ENCODE data around the gene LIPK. TPM values are rescaled to one million over a fixed set of nuclear protein-coding genes. Genes with fewer than 3 reads are reported as not detected.

Gene LIPK
- total and polyA plus RNA-seq, 2 of the 8 experiments (the other 6 are each of a cell fraction or from before 2014, with no cell fraction given), result not detected

DNA sequence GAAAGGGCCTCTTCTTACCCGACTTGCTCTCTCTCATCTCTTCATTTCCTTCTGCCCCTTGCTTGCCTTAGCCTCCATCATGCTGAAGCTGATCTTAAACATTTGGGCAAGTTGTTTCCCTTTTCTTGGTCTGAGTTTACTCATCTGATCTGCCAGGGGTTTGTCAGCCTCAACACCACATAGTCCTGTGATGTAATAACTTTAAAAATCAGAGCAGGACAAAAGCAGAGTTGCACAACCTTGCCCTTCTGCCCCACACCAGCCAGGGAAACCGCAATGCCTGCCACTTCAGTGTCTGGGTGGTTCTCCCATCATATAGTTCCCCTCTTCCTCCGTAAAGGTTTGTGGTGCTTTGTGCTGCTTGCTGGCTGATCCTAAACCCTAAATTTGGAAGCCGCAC is 86.6 kb downstream of the LIPK start:
- DNase-seq (ENCODE audit: low read depth in 1 of 2, low spot score in 2 of 2) (no peak), FAIRE-seq (no peak)
- Histone ChIP-seq H4K91ac (replicated peaks; ENCODE audit: insufficient read length, low read length) (no peak overlapping the region), H3K23me2 (ENCODE audit: low read depth, low read length) (no peaks in the 10 kb centered on the region), H2BK20ac (ENCODE audit: low read length) (no peak overlapping the region), H4K5ac (ENCODE audit: insufficient read length, low read depth, low read length) (no peak overlapping the region), H3K4ac (replicated peaks; ENCODE audit: insufficient read length, low read depth, low read length) (no peak overlapping the region), H3K79me1 (ENCODE audit: low read depth, low read length) (no peaks in the 10 kb centered on the region), H3K4me3 (ENCODE audit: extremely low read depth in 1 of 4, insufficient read depth in 2 of 4, low read depth in 3 of 4, low read length in 4 of 4) (no peak overlapping the region), H2BK120ac (replicated peaks; ENCODE audit: low read depth, low read length) (no peak overlapping the region), H3K9ac (replicated peaks in 1 of 4; ENCODE audit: extremely low read depth in 1 of 4, low read depth in 3 of 4, low read length in 3 of 4) (no peak overlapping the region), H3K27me3 (replicated peaks in 1 of 4; ENCODE audit: control insufficient read depth in 3 of 4, extremely low read depth in 1 of 4, insufficient read depth in 3 of 4, low read length in 3 of 4) (no peaks in the 10 kb centered on the region), H3K36me3 (ENCODE audit: control insufficient read depth in 2 of 4, insufficient read depth in 4 of 4, low read length in 3 of 4) (no peaks in the 10 kb centered on the region), H3K4me2 (ENCODE audit: insufficient read depth in 1 of 2, low read depth in 2 of 2, low read length in 2 of 2) (no peak overlapping the region), H3K27ac (ENCODE audit: low read depth, low read length) (no peak overlapping the region), H3K14ac (ENCODE audit: insufficient read length) (no peak overlapping the region), H2AFZ (ENCODE audit: low read length) (no peak overlapping the region; the same call in 1 of the 2 replicates), H3K18ac (ENCODE audit: extremely low read depth, low read length) (no peak overlapping the region), H2BK15ac (ENCODE audit: low read length) (no peak overlapping the region), H4K8ac (ENCODE audit: extremely low read depth, insufficient read depth, low read length) (no peak overlapping the region), H2BK12ac (ENCODE audit: low read depth, low read length) (no peak overlapping the region), H3K9me3 (ENCODE audit: insufficient read depth in 2 of 2, low read depth in 1 of 2, low read length in 1 of 2) (no peaks in the 10 kb centered on the region), H2AK5ac (ENCODE audit: low read depth, low read length) (no peak overlapping the region), H3K79me2 (ENCODE audit: control insufficient read depth in 1 of 2, insufficient read depth in 2 of 2, low read length in 2 of 2) (no peaks in the 10 kb centered on the region), H3K4me1 (replicated peaks in 1 of 4; ENCODE audit: control insufficient read depth in 3 of 4, insufficient read depth in 4 of 4, low read length in 3 of 4) (no peaks in the 10 kb centered on the region), H3K23ac (ENCODE audit: insufficient read length) (no peak overlapping the region), H2BK5ac (ENCODE audit: low read depth, low read length) (no peak overlapping the region), H4K20me1 (replicated peaks in 1 of 2; ENCODE audit: control insufficient read depth in 1 of 2, insufficient read depth in 2 of 2, low read length in 2 of 2) (no peaks in the 10 kb centered on the region), H3K56ac (replicated peaks; ENCODE audit: insufficient read length, low read depth, low read length) (no peak overlapping the region)
- no peak for TF ChIP-seq YY1 (IDR thresholded peaks at IDR 0.05; ENCODE audit: low read depth, low read length)
- TF ChIP-seq JUN (IDR thresholded peaks at IDR 0.05; ENCODE audit: low read depth, low read length), result no peak
- no peak for TF ChIP-seq CREB1 (IDR thresholded peaks at IDR 0.05)
- no peak for TF ChIP-seq TAF1 (IDR thresholded peaks at IDR 0.05; ENCODE audit: low read depth, low read length)
- no peak for TF ChIP-seq SP2 (IDR thresholded peaks at IDR 0.05; ENCODE audit: low read length)
- 87% methylated on average over 4 of the region's 4 CpGs; no CpG with 5 or more reads in 1 of the 2 experiments for WGBS, 2 experiments (ENCODE audit: extremely low coverage in 1 of 2, insufficient coverage in 1 of 2, insufficient read length in 1 of 2, insufficient replicate concordance in 2 of 2, low coverage in 1 of 2, low lambda C conversion rate in 2 of 2, missing lambda C conversion rate in 1 of 2)
- CTCF ChIA-PET (ENCODE audit: partially characterized antibody), result interaction anchor here (1.0 to 2.4 kb wide), 7 partner anchors 16 to 195 kb away, joined by 3 to 28 read pairs (median 6); no protein-coding TSS in a partner anchor
- POLR2A ChIA-PET (ENCODE audit: partially characterized antibody), result no interaction called here

Data from H1 (cell line).